Forelimb muscle (tissue), 1 donor: ENCODE measurements around the gene C1QL4. TPM values are rescaled to one million over a fixed set of nuclear protein-coding genes. Genes with fewer than 3 reads are reported as not detected.
"Not testable (repeated sequence)": the region's sequence is repeated elsewhere in the genome, so short reads cannot be mapped to it uniquely, and the experiment has no call there.

ENCODE experiments used
- DNase-seq: peaks from one replicate; pipeline ENCODE4 v3.0.0-alpha.2; 2013; ENCODE audit warnings: low read depth
- polyA plus RNA-seq: library from polyadenylated mRNA; unstranded; fragments of 120-200 nt; gene quantifications from one replicate; pipeline ENCODE4 v1.2.1, GENCODE V29; 2013; ENCODE audit not compliant: insufficient read length

The C1QL4 gene
- polyA plus RNA-seq, 1 donor: 0.06 TPM

GRCh38 chr12:49333778-49334177, 3.2 kb downstream of the C1QL4 start:
- DNase-seq: not testable (repeated sequence)

- DNase-seq: no peak
Observed at GRCh38 chr12:49332891-49333371, 4.1 kb downstream of the C1QL4 start.

GRCh38 chr12:49332441-49332861, 4.5 kb downstream of the C1QL4 start:
- no peak for DNase-seq

GRCh38 chr12:49331380-49332222, 5.4 kb downstream of the C1QL4 start:
- DNase-seq: no peak

GRCh38 chr12:49330631-49331379, 6.2 kb downstream of the C1QL4 start:
- no peak for DNase-seq

- no peak for DNase-seq
Observed at GRCh38 chr12:49330032-49330619, 6.9 kb downstream of the C1QL4 start.

- no peak for DNase-seq
Observed at GRCh38 chr12:49328816-49329215, 8.2 kb downstream of the C1QL4 start.

- DNase-seq: no peak
Observed at GRCh38 chr12:49327887-49328286, 9.1 kb downstream of the C1QL4 start.

GRCh38 chr12:49327368-49327767, 9.6 kb downstream of the C1QL4 start:
- DNase-seq: no peak

GRCh38 chr12:49325606-49326005, 11.4 kb downstream of the C1QL4 start:
- DNase-seq: no peak

GRCh38 chr12:49323524-49324097, 13.4 kb downstream of the C1QL4 start:
- no peak for DNase-seq

GRCh38 chr12:49322708-49323523, 14.1 kb downstream of the C1QL4 start, which contains the start of gene TROAP:
TSS of gene TROAP (plus strand) at chr12:49323255. CDS start at chr12:49323609, 354 bp downstream.
- DNase-seq: peak; percentile 98

- DNase-seq: no peak
Observed at GRCh38 chr12:49322367-49322707, 14.7 kb downstream of the C1QL4 start.

GRCh38 chr12:49320411-49321103, 16.4 kb downstream of the C1QL4 start:
- not testable (repeated sequence) for DNase-seq

- DNase-seq: not testable (repeated sequence)
Observed at GRCh38 chr12:49317118-49317517, 19.9 kb downstream of the C1QL4 start.

- DNase-seq: no peak
Observed at GRCh38 chr12:49314811-49315210, 22.2 kb downstream of the C1QL4 start.

- not testable (repeated sequence) for DNase-seq
Observed at GRCh38 chr12:49310451-49311000, 26.5 kb downstream of the C1QL4 start.

- DNase-seq: no peak
Observed at GRCh38 chr12:49309386-49309785, 27.6 kb downstream of the C1QL4 start.

- DNase-seq: no peak
Observed at GRCh38 chr12:49305762-49306510, 31.1 kb downstream of the C1QL4 start.
